GM12891 (cell line): ENCODE measurements around the gene CCDC82.

Source experiments
- PAX5 ChIP-seq: IDR thresholded peaks from 2 replicates; pipeline ENCODE4 v1.6.1; 2011; ENCODE audit warnings: low read length, moderate library complexity, mild to moderate bottlenecking; ENCODE audit not compliant: insufficient read depth, severe bottlenecking
- POLR2A ChIP-seq: IDR thresholded peaks from 2 replicates; pipeline ENCODE4 v1.6.1; 2011; ENCODE audit warnings: low read depth, low read length, control low read depth
- POLR2AphosphoS5 ChIP-seq: IDR thresholded peaks from 2 replicates; pipeline ENCODE4 v1.6.1; 2011; ENCODE audit warnings: low read depth, low read length, control low read depth
- TAF1 ChIP-seq: IDR thresholded peaks from 2 replicates; pipeline ENCODE4 v1.6.1; 2011; ENCODE audit warnings: low read depth, low read length, control low read depth

DNA sequence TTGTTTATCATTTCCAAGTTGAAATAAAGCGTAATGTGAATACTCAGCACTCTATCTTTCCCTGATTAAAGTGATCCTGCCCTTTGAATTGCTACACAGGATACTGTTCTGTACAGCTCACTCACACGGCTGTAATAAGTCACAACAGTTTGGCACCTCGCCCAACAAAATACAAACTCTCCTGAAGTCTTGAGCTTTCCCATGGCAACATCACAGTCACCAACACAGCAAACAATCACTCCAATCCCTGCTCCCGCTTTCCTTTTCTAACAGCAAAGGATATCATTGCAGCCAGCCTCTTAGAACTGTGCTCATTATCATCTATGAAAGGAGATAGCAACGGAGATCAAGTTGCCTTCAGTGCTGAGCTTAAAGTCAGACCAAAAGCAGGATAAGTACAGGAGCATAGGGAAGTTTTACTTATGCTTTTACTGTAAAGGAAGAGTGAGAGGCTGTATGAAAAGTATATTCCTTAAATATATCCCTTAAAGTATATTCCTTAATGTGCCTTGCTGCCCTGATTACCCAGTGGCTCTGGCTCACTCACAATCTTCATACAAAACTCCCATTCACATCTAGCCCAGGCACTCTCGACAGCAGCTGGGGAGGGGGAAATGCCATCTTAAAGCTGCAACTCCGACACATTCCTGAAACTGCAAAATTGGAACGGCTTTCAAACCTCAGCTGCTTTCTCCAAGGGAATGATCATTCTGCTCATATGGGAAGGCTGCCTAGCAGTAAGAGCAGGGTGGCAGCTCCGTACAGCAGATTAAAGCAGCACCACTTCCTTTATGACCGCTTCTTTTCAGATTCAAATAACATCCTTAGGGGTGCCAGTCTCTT lies 82.6 kb downstream of the CCDC82 start:
- TF ChIP-seq TAF1, result no peak
- TF ChIP-seq POLR2A, result no peak
- no peak for TF ChIP-seq POLR2AphosphoS5
- no peak for TF ChIP-seq PAX5
